ENCODE results near the gene SEPTIN3. TPM values are rescaled to one million over a fixed set of nuclear protein-coding genes. Genes with fewer than 3 reads are reported as not detected.
"Not testable (repeated sequence)": the region's sequence is repeated elsewhere in the genome, so short reads cannot be mapped to it uniquely, and the experiment has no call there.

SEPTIN3 gene
- total RNA-seq, 2 experiments from 2014 or later: 1.2 TPM

DNA sequence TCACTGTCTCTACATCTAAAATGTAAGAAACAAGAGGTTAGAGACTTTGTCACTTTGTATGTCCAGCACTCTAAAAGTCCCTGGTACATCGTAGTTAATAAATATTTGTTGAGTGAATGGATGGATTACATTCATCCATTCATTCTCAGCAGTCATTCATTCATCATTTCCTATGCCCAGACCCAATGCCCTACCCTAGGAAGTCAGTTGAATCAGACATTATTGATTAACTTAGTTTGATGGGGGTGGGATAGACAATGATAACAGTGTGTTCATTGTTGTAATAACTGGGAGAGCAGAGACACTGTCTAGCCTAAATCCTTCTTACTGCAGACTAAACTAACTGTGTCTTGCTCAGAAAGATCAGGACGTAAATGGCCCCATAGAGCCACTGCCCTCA lies 21.1 kb upstream of the SEPTIN3 start:
- peaks cover 26% of the 10 kb centered on the region for H3K36me3 Mint-ChIP-seq
- no peaks in the 10 kb centered on the region for H3K9me3 Mint-ChIP-seq (ENCODE audit: low read depth)
- DNase-seq (no peak), ATAC-seq (no peak)
- H3K27me3 Mint-ChIP-seq: no peaks in the 10 kb centered on the region
- H3K4me1 Mint-ChIP-seq: peaks cover 37% of the 10 kb centered on the region
- H3K27ac Mint-ChIP-seq: no peak overlapping the region
- CTCF ChIA-PET: interaction anchor here (0.6 to 2.9 kb wide), 6 partner anchors 8 to 1312 kb away, joined by 3 to 12 read pairs (median 4); no protein-coding TSS in a partner anchor
- peak overlapping the region; percentile 93 for H3K4me3 Mint-ChIP-seq

- not testable (repeated sequence) for H3K9me3 Mint-ChIP-seq (ENCODE audit: low read depth); H3K4me3 Mint-ChIP-seq; H3K27ac Mint-ChIP-seq; ATAC-seq; DNase-seq; H3K27me3 Mint-ChIP-seq
- Mint-ChIP-seq H3K36me3 (peaks cover 18% of the 10 kb centered on the region), H3K4me1 (peaks cover 29% of the 10 kb centered on the region)
- CTCF ChIA-PET: interaction anchor here (1.2 to 2.9 kb wide), 5 partner anchors 9 to 495 kb away, joined by 3 to 12 read pairs (median 4); no protein-coding TSS in a partner anchor
Observed at GRCh38 chr22:41948928-41949296, 20.3 kb upstream of the SEPTIN3 start.

DNA sequence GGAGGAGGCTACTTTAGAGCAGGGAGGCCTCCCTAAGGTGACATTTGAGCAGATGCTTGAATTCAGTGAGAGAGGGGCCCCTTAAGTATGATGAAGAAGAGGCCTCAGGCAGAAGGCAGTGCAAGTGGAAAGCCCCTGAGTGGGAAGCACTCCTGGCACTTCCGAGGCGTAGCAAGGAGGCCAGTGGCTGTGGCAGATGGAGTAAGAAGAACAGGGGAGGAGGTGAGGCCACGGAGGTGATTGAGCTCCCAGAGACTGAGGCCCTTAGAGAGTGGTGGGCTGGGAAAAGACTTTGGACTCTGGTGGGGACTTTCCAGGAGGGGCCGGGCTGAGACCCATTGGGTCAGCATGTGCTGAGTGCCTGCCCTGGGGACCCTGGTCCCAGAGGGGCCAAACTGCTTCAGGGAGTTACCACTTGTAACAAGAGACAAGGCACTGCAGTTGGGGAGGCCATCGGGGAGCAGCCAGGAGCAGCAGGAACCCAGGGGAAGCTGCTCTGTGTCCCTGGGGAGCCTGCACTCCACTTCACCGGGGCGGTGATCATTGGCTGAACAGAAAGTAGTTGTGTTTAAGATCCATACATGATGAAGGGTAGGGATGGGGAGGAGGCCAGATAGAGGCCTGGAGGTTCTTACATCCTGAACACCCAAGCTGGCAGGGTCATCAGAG lies 19.8 kb upstream of the SEPTIN3 start:
- Mint-ChIP-seq H3K27ac (peak overlapping the region; percentile 8), H3K4me1 (peaks cover 26% of the 10 kb centered on the region), H3K9me3 (ENCODE audit: low read depth) (no peaks in the 10 kb centered on the region), H3K36me3 (peaks cover 15% of the 10 kb centered on the region), H3K27me3 (no peaks in the 10 kb centered on the region), H3K4me3 (no peak overlapping the region)
- ATAC-seq (no peak), DNase-seq (no peak)
- CTCF ChIA-PET: interaction anchor here (0.8 to 1.9 kb wide), 8 partner anchors 9 to 253 kb away, joined by 3 to 8 read pairs (median 4); no protein-coding TSS in a partner anchor

DNA sequence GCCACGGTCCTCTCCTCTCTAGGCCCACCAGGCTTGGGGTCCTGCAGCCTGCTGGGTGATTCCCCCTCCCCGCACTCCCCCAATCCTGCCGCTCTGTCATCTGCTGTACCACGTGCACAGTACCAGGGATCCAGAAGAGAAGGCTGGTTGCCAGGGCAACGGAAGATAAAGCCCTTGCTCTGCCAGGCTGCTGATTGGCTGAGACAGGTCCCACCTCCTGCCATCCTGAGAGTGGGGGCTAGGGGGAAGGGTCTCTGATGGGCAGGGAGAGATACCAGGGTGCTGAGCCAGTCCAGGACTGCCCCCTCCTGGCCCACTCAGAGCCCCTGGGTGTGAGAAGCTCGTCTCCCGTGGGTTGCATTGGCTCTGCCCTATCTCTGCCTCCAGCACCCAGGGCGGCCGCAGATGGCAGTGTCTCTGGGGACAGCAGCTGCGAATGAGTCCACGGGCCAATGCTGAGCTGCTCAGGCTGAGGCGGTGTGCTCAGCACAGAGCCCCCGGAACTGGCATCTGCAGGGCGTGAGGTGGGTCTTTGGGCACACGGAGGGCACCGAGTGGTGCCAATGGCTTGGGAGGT lies 17.3 kb upstream of the SEPTIN3 start, which contains the start of gene SMIM45:
Gene SMIM45 (plus strand): TSS at position 253 of the 577 bp plus-strand sequence.
- no peak for ATAC-seq
- CTCF ChIA-PET: interaction anchor here (1.0 to 1.2 kb wide), 2 partner anchors 8 to 255 kb away, joined by 3 read pairs; no protein-coding TSS in a partner anchor
- no peaks in the 10 kb centered on the region for H3K36me3 Mint-ChIP-seq
- DNase-seq: no peak
- H3K4me3 Mint-ChIP-seq: no peak within 1 kb of the TSS
- no peaks in the 10 kb centered on the region for H3K9me3 Mint-ChIP-seq (ENCODE audit: low read depth)
- no peaks in the 10 kb centered on the region for H3K27me3 Mint-ChIP-seq
- no peak within 1 kb of the TSS for H3K27ac Mint-ChIP-seq
- peaks cover 16% of the 10 kb centered on the region for H3K4me1 Mint-ChIP-seq

DNA sequence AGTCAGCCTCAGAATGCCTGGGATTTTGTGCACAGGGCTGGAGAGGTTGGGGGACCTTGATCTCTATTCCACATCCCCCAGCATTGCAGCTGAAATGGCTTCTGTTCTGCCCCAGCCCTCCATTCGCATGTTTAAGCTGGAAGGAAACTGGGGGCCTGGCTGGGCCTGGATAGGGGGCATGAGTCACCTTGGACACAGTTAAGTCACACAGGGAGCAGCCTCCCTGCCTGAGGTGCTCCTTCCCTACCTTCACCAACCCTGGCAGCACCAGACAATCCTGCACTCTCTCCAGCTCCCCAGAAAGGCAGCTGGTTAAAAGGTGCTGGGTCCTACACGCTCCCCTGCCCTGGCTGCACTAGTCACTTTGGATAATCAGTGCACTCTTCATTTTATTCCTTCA lies 16.5 kb upstream of the SEPTIN3 start:
- Mint-ChIP-seq H3K9me3 (ENCODE audit: low read depth) (no peaks in the 10 kb centered on the region), H3K4me1 (peaks cover 15% of the 10 kb centered on the region), H3K27me3 (no peaks in the 10 kb centered on the region), H3K27ac (no peak overlapping the region), H3K4me3 (no peak overlapping the region), H3K36me3 (no peaks in the 10 kb centered on the region)
- ATAC-seq (no peak), DNase-seq (no peak)
- CTCF ChIA-PET: interaction anchor here (1.5 kb wide), 1 partner anchor 90 kb away, joined by 3 read pairs; no protein-coding TSS in a partner anchor

- Mint-ChIP-seq H3K4me1 (peaks cover 4% of the 10 kb centered on the region), H3K27ac (no peak overlapping the region), H3K36me3 (no peaks in the 10 kb centered on the region), H3K27me3 (no peaks in the 10 kb centered on the region), H3K9me3 (ENCODE audit: low read depth) (no peaks in the 10 kb centered on the region), H3K4me3 (no peak overlapping the region)
- ATAC-seq (no peak), DNase-seq (no peak)
- CTCF ChIA-PET: interaction anchor here (0.7 to 2.2 kb wide), 4 partner anchors 9 to 1096 kb away, joined by 3 to 9 read pairs (median 4); partner anchors contain the start of gene DNAJB7
Observed at GRCh38 chr22:41957941-41958556, 11.2 kb upstream of the SEPTIN3 start.

DNA sequence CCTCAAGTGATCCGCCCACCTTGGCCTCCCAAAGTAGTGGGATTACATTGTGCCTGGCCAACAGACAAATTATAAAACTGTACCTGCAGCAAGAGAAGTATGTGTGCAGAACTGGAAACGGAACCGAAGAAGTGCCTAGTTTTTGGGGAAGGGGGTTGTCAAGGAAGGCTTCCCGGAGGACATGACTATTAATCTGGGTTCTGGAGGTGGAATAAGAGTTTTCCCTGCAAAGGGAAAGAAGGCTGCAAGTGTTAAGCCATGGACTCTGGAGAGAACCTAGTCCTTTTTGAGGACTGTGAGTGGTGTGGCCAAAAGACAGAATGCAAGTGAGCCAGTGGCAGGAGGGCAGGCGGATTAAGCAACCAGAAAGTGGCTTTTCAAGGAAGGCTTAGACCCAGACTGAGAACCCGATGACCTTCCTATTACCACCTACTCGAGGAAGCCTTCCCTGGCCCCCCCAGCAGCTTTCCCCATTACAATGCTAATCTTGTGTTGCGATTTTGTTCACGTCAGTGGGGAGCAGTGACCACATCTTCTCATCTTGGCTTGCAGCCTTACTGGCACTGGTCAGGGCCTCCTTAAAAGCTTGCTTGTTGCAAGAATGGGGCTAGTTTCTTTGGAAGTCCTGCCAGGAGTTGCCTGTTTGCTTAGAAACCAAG lies 5.7 kb upstream of the SEPTIN3 start:
- Mint-ChIP-seq H3K4me3 (no peak overlapping the region), H3K36me3 (no peaks in the 10 kb centered on the region), H3K27me3 (peaks cover 3% of the 10 kb centered on the region), H3K27ac (no peak overlapping the region), H3K9me3 (ENCODE audit: low read depth) (no peaks in the 10 kb centered on the region), H3K4me1 (peaks cover 3% of the 10 kb centered on the region)
- no peak for DNase-seq
- CTCF ChIA-PET: interaction anchor here (0.9 to 4.4 kb wide), 5 partner anchors 22 to 480 kb away, joined by 5 to 33 read pairs (median 6); partner anchors contain the start of gene NDUFA6
- no peak for ATAC-seq

- H3K27ac Mint-ChIP-seq: no peak overlapping the region
Observed at GRCh38 chr22:41964112-41964491, 5.1 kb upstream of the SEPTIN3 start.

DNA sequence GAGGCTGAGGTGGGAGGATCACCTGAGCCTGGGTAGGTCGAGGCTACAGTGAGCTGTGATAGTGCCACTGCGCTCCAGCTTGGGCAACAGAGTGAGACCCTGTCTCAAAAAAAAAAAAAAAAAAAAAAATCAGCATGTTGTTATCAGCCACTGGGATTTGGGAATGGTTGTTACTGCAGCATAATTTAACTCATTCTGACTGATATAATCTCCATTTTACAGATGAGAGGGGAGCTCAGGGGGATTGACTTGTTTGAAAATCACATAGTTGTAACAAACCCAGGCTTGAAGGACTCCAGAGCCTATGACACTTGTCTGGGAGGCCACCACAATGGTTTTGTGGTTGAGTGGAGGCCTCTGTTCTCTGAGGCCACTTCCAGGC lies 3.0 kb upstream of the SEPTIN3 start:
- Mint-ChIP-seq H3K4me3 (no peak overlapping the region), H3K27ac (no peak overlapping the region), H3K36me3 (no peaks in the 10 kb centered on the region), H3K9me3 (ENCODE audit: low read depth) (no peaks in the 10 kb centered on the region), H3K4me1 (peaks cover 3% of the 10 kb centered on the region), H3K27me3 (peaks cover 3% of the 10 kb centered on the region)
- ATAC-seq (no peak), DNase-seq (no peak)
- CTCF ChIA-PET: interaction anchor here (0.8 to 4.4 kb wide), 10 partner anchors 68 to 507 kb away, joined by 4 to 33 read pairs (median 6); partner anchors contain the start of genes NAGA and NDUFA6

More at GRCh38 chr22:41964112-41964491, 5.1 kb upstream of the SEPTIN3 start:
- H3K36me3 Mint-ChIP-seq: no peaks in the 10 kb centered on the region
- peaks cover 3% of the 10 kb centered on the region for H3K27me3 Mint-ChIP-seq
- ATAC-seq: no peak
- DNase-seq: no peak
- peaks cover 3% of the 10 kb centered on the region for H3K4me1 Mint-ChIP-seq
- no peaks in the 10 kb centered on the region for H3K9me3 Mint-ChIP-seq (ENCODE audit: low read depth)
- CTCF ChIA-PET: interaction anchor here (0.9 to 4.4 kb wide), 5 partner anchors 23 to 480 kb away, joined by 5 to 33 read pairs (median 6); partner anchors contain the start of gene NDUFA6
- H3K4me3 Mint-ChIP-seq: no peak overlapping the region

GRCh38 chr22:41966607-41967240 lies 2.5 kb upstream of the SEPTIN3 start:
- H3K36me3 Mint-ChIP-seq: no peaks in the 10 kb centered on the region
- no peak overlapping the region for H3K4me3 Mint-ChIP-seq
- CTCF ChIA-PET: interaction anchor here (0.7 to 4.4 kb wide), 19 partner anchors 10 to 478 kb away, joined by 3 to 33 read pairs (median 4); partner anchors contain the start of genes NAGA, NDUFA6 and SMDT1
- H3K27ac Mint-ChIP-seq: no peak overlapping the region
- no peaks in the 10 kb centered on the region for H3K9me3 Mint-ChIP-seq (ENCODE audit: low read depth)
- peak; percentile 81 for ATAC-seq
- peak; percentile 68 for DNase-seq
- H3K27me3 Mint-ChIP-seq: peaks cover 3% of the 10 kb centered on the region
- H3K4me1 Mint-ChIP-seq: peaks cover 3% of the 10 kb centered on the region

DNA sequence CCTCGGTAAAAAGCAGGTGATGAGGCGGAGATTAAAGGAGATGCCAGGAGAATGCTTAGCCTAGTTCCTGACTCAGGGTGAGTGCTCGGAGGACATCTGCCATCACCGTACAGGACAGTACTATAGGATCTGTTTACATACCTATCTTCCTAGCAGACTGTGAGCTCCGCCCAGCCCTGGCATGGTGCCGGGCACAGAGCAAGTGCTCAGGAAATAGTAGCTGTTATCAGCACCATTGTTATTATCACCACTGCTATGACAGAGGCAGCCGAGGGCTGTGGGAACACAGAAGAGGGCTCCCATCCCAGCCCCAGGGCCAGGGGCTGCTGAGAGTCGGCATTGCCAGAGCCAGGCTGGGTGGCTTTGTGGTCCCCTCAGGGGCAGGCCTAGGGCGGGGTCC lies 642 bp upstream of the SEPTIN3 start:
- H3K4me3 Mint-ChIP-seq: no peak overlapping the region
- peaks cover 3% of the 10 kb centered on the region for H3K4me1 Mint-ChIP-seq
- peaks cover 5% of the 10 kb centered on the region for H3K27me3 Mint-ChIP-seq
- no peaks in the 10 kb centered on the region for H3K9me3 Mint-ChIP-seq (ENCODE audit: low read depth)
- ATAC-seq (no peak), DNase-seq (no peak)
- H3K27ac Mint-ChIP-seq: no peak overlapping the region
- CTCF ChIA-PET: interaction anchor here (0.6 to 3.4 kb wide), 5 partner anchors 19 to 216 kb away, joined by 3 to 18 read pairs (median 3); partner anchors contain the start of gene SMDT1
- H3K36me3 Mint-ChIP-seq: no peaks in the 10 kb centered on the region

DNA sequence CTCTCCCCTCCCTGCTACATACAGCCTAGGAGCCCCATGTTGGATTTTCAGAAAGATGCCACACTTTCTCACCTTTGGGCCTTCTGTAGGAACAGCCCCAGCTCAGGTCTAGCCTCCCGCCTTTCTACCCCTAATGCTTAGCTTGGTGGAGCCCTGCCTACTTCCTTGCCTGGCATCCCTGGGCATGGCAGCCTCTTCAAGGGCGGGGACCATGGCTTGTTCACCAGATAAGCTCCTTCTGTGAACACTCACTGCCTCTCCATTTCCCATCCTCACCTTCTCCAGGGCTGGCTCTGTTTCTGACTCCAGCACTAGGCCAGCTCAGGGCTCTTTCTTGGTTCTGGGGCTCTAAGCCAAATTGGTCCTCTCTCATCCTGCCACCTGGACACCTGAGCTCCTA lies 1.4 kb downstream of the SEPTIN3 start:
- ATAC-seq: no peak
- Mint-ChIP-seq H3K27ac (no peak overlapping the region), H3K9me3 (ENCODE audit: low read depth) (no peaks in the 10 kb centered on the region), H3K4me3 (no peak overlapping the region), H3K4me1 (peaks cover 3% of the 10 kb centered on the region), H3K36me3 (no peaks in the 10 kb centered on the region), H3K27me3 (peaks cover 19% of the 10 kb centered on the region)
- CTCF ChIA-PET: interaction anchor here (0.9 to 1.4 kb wide), 2 partner anchors 24 to 99 kb away, joined by 3 read pairs; partner anchors contain the start of gene CENPM
- DNase-seq: no peak
